ENCODE measurements around the gene IL9.

DNA sequence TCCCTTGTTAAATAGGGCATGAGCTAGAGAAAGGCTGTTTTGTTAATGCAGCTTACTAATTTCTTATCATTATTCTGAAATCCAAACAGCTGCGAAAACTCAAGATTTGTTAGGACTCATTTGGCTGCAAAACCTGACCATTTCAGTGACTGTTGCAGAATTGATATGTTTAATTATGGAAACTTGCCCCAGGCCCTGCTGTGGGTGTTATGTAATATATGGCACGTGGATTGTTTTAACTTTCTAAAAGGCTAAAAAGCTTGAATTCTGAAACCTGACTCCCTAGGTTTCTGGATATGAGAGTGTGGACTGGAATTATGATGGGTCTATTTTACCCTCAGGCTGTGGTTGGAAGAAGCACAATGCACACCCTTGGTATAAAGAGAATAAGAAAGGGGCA is 4.4 kb downstream of the IL9 start:
- TF ChIP-seq FOXM1 (IDR thresholded peaks at IDR 0.05; ENCODE audit: low read depth, low read length) (no peak), SMAD1 (IDR thresholded peaks at IDR 0.05; ENCODE audit: low read depth, partially characterized antibody) (no peak), KDM1A (IDR thresholded peaks at IDR 0.05; ENCODE audit: borderline replicate concordance) (no peak), GABPA (IDR thresholded peaks at IDR 0.05; ENCODE audit: low read depth) (no peak), USF1 (IDR thresholded peaks at IDR 0.05; ENCODE audit: borderline replicate concordance, extremely low read length, insufficient read depth, low read depth, low read length) (no peak), SUZ12 (IDR thresholded peaks at IDR 0.05; ENCODE audit: unreplicated experiment) (no peak)
